ENCODE measurements around the gene PLA2G15. TPM values are rescaled to one million over a fixed set of nuclear protein-coding genes. Genes with fewer than 3 reads are reported as not detected.

Gene PLA2G15
- total and polyA plus RNA-seq, 2 of the 13 experiments (the other 11 are each of a cell fraction or from before 2014, with no cell fraction given): 14.4 to 23.7 TPM

- TF ChIP-seq PRDM15 (CRISPR knock-in tag; IDR thresholded peaks at IDR 0.05) (no peak), ZKSCAN5 (CRISPR knock-in tag; IDR thresholded peaks at IDR 0.05) (no peak), FOXC1 (CRISPR knock-in tag; IDR thresholded peaks at IDR 0.05; ENCODE audit: borderline replicate concordance) (no peak), IKZF1 (IDR thresholded peaks at IDR 0.05) (no peak), ZNF672 (CRISPR knock-in tag; IDR thresholded peaks at IDR 0.05) (no peak), GTF2F1 (IDR thresholded peaks at IDR 0.05; ENCODE audit: low read length) (no peak), ZBTB2 (CRISPR knock-in tag; IDR thresholded peaks at IDR 0.05; ENCODE audit: low read depth) (no peak), GPN1 (CRISPR knock-in tag; IDR thresholded peaks at IDR 0.05; ENCODE audit: borderline replicate concordance) (no peak), ZNF773 (CRISPR knock-in tag; IDR thresholded peaks at IDR 0.05; ENCODE audit: borderline replicate concordance) (no peak), TCF12 (IDR thresholded peaks at IDR 0.05) (no peak), TCF12 (CRISPR knock-in tag; IDR thresholded peaks at IDR 0.05) (no peak), ZFP62 (CRISPR knock-in tag; IDR thresholded peaks at IDR 0.05) (no peak), PAXIP1 (CRISPR knock-in tag; conservative IDR thresholded peaks at IDR 0.05) (no peak), ZNF260 (CRISPR knock-in tag; IDR thresholded peaks at IDR 0.05; ENCODE audit: borderline replicate concordance, low read depth) (no peak), ZNF615 (CRISPR knock-in tag; IDR thresholded peaks at IDR 0.05; ENCODE audit: borderline replicate concordance) (no peak), ZNF800 (CRISPR knock-in tag; IDR thresholded peaks at IDR 0.05) (no peak), ATM (IDR thresholded peaks at IDR 0.05; ENCODE audit: borderline replicate concordance) (no peak), ZNF546 (CRISPR knock-in tag; conservative IDR thresholded peaks at IDR 0.05) (no peak), ZFP82 (CRISPR knock-in tag; IDR thresholded peaks at IDR 0.05; ENCODE audit: borderline replicate concordance) (no peak)
Measured at GRCh38 chr16:68238029-68238345, 7.2 kb upstream of the PLA2G15 start (continued).

Measured in HepG2 (cell line).